ENCODE results near the gene RAB9A.

DNA sequence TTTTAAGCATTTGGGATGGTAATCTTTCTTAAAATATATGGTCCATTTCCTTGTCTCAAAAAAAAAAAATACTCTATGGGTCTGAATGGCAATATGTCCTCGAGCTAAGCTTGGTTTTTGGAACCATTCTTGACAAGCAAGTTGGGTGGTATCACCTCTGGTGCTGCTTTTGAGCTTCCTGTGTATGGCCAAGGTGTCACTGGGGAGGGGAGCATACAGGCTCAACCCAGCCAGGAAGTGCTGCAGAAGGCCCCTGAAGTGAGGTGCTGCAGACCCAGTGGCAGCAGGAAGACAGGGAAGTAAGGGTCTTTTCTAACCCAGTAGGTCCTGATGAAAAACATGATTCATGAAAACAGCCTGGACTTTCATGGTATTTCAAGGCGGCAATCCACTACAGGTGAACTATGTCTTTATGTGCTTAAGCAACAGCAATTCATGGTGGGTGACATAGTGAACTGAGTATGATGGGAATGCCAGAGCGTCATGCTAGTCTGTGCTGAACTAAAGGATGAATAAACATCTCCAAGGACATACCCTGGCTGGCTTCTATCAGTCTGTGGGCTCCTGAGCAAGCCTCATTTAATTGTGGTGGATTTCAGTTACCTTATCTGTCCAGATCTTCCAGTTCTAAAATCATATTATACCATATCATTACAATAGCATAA, 30.4 kb downstream of the RAB9A start:
- TF ChIP-seq, protein P1, sequence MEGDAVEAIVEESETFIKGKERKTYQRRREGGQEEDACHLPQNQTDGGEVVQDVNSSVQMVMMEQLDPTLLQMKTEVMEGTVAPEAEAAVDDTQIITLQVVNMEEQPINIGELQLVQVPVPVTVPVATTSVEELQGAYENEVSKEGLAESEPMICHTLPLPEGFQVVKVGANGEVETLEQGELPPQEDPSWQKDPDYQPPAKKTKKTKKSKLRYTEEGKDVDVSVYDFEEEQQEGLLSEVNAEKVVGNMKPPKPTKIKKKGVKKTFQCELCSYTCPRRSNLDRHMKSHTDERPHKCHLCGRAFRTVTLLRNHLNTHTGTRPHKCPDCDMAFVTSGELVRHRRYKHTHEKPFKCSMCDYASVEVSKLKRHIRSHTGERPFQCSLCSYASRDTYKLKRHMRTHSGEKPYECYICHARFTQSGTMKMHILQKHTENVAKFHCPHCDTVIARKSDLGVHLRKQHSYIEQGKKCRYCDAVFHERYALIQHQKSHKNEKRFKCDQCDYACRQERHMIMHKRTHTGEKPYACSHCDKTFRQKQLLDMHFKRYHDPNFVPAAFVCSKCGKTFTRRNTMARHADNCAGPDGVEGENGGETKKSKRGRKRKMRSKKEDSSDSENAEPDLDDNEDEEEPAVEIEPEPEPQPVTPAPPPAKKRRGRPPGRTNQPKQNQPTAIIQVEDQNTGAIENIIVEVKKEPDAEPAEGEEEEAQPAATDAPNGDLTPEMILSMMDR (IDR thresholded peaks at IDR 0.05; ENCODE audit: low read depth, low read length, missing input control), result no peak
- TF ChIP-seq, protein P2, sequence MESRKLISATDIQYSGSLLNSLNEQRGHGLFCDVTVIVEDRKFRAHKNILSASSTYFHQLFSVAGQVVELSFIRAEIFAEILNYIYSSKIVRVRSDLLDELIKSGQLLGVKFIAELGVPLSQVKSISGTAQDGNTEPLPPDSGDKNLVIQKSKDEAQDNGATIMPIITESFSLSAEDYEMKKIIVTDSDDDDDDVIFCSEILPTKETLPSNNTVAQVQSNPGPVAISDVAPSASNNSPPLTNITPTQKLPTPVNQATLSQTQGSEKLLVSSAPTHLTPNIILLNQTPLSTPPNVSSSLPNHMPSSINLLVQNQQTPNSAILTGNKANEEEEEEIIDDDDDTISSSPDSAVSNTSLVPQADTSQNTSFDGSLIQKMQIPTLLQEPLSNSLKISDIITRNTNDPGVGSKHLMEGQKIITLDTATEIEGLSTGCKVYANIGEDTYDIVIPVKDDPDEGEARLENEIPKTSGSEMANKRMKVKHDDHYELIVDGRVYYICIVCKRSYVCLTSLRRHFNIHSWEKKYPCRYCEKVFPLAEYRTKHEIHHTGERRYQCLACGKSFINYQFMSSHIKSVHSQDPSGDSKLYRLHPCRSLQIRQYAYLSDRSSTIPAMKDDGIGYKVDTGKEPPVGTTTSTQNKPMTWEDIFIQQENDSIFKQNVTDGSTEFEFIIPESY (IDR thresholded peaks at IDR 0.05), result no peak
